LNCaP clone FGC (cell line): ENCODE results near the gene RWDD3.

Experiments used
- DNase-seq: peaks from one replicate; pipeline ENCODE4 v3.0.0-alpha.2; 2011; ENCODE audit warnings: low read depth
- H3K4me3 ChIP-seq: 2 replicates; pipeline ENCODE4 v1.5.1; 2011; ENCODE audit warnings: mild to moderate bottlenecking, low read depth, low read length, control low read depth
- TF ChIP-seq, protein P1 (sequence below): IDR thresholded peaks from 2 replicates; pipeline ENCODE4 v1.5.1; 2012; ENCODE audit warnings: mild to moderate bottlenecking; ENCODE audit not compliant: control insufficient read depth, insufficient read depth; ENCODE audit errors: extremely low read depth

Gene RWDD3

DNA sequence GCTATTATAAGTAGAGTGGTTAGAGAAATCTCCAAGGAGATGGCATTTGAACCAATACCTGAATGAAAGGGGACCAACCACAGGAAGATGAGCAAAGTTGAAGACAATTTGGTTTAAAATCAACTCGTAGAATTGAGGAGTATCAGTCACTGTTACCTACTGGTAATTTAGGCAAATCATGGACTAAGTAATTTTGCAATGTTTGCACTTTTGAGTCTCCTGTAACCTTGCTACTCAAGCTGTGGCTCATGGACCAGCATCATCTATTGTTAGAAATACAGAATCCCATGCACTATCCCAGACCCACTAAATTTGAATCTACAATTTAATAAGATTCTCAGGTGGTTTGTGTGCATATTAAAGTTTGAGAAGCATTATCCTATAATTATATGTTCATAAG, 21.8 kb downstream of the RWDD3 start:
- no peak for DNase-seq
- TF ChIP-seq, protein P1, sequence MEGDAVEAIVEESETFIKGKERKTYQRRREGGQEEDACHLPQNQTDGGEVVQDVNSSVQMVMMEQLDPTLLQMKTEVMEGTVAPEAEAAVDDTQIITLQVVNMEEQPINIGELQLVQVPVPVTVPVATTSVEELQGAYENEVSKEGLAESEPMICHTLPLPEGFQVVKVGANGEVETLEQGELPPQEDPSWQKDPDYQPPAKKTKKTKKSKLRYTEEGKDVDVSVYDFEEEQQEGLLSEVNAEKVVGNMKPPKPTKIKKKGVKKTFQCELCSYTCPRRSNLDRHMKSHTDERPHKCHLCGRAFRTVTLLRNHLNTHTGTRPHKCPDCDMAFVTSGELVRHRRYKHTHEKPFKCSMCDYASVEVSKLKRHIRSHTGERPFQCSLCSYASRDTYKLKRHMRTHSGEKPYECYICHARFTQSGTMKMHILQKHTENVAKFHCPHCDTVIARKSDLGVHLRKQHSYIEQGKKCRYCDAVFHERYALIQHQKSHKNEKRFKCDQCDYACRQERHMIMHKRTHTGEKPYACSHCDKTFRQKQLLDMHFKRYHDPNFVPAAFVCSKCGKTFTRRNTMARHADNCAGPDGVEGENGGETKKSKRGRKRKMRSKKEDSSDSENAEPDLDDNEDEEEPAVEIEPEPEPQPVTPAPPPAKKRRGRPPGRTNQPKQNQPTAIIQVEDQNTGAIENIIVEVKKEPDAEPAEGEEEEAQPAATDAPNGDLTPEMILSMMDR: no peak
- H3K4me3 ChIP-seq: no peak overlapping the region

DNA sequence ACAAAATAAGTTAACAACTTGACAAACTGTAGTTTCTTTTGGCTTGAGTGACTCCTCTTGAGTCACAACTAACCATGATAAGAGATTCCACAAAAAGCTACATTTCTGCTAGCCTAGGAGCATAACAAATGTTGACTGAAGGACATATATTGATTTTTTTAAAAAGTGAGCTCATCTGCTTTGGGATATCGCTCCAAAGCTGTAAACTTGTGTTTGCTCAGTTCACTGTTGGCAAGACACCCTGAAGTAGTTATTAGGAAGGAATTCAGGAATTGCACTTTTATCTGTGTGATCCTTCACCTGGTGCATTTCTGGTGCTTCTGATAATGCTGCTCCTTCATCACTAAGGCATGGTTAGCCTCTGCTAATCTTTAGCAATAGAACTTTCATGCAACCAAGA, 23.7 kb downstream of the RWDD3 start:
- peak; percentile 73 for DNase-seq

DNA sequence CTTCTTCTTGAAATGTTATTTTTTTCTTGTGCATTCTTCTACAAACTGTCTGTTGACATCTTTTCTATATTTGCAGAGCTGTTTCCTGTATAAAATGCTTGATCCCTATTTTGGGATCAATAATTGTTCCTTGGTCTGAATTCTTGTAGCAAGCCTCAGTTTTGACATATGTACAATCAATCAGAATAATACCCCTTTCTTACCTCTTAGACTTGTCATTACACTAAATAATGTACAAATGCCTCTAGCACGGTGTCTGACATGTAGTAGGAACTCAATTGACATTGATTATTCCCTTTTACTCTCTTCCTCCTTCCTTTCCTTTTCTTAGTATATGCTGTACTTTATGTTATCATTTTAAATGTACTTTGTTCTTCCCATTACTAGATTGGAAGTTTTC, 25.2 kb downstream of the RWDD3 start:
- DNase-seq: no peak
- no peak overlapping the region for H3K4me3 ChIP-seq
- TF ChIP-seq, protein P1: no peak

More for the DNA sequence above, 23.7 kb downstream of the RWDD3 start:
- TF ChIP-seq, protein P1: no peak
- H3K4me3 ChIP-seq: no peak overlapping the region

DNA sequence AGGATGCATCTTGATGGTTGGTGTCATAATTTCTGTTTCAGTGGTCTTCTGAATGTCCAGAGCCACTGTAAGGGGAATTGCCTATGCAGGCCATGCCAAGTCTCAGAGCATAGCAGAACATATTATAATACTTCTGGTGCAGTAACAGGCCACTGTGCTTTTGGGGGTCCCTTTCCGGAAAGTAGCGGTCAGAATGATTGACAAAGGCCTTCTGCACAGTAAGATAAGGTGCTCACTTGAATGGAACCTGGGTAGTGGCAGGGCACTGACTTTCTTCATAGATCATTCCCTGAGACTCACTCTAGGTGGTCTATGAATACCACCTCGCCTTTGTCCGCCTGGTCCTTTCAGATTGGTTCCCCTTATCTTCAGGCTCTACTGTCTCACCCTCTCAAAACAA, 28.9 kb downstream of the RWDD3 start:
- no peak overlapping the region for H3K4me3 ChIP-seq
- TF ChIP-seq, protein P1: no peak
- no peak for DNase-seq

DNA sequence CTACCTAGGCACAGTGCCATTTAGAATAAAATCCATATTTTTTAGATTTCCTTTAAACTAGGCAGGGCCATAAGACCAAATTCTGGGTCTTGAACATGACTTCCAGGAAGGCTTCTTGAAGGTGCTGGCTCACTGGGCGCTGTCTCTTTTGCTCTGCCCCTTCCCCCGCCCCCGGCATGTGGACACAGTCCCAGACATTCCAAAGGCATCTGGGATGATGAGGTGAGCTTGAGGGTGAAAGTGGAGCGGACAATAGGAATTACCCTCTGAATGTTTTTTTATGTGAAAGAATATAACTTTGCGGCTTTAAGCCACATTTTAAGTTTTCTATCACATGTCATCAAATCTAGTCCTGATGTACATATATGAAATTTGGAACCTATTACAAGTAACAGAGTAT, 29.4 kb downstream of the RWDD3 start:
- TF ChIP-seq, protein P1: no peak
- H3K4me3 ChIP-seq: no peak overlapping the region
- no peak for DNase-seq

DNA sequence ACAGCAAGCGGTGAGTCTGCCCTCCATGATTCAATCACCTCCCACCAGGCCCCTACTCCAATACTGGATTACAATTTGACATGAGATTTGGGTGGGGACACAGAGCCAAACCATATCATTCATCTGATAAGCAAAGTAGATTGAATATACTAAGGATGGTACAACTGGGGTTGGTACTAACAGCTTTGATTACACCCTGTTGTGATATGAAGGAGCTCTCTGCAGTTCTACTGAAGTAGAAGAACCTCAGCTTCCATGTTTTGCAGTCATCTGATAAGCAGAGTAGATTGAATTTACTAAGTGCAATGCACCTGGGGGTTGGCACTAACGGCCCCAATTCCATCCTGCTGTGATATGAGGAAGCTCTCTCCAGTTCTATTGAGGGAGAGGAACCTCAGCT, 31.1 kb downstream of the RWDD3 start:
- no peak overlapping the region for H3K4me3 ChIP-seq
- TF ChIP-seq, protein P1: no peak
- no peak for DNase-seq

DNA sequence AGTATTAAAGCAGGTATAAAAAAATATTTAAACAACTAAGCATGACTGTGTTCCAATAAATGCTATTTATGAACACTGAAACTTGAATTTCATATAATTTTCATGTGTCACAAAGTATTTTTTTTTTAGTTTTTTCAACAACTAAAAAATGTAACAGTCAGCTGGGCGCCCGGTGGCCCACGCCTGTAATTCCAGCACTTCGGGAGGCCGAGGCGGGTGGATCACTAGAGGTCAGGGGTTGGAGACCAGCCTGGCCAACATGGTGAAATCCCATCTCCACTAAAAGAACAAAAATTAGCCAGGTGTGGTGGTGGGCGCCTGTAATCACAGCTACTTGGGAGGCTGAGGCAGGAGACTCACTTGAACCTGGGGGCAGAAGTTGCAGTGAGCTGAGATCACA, 42.4 kb downstream of the RWDD3 start:
- TF ChIP-seq, protein P1: no peak
- no peak overlapping the region for H3K4me3 ChIP-seq
- no peak for DNase-seq
